SK-N-SH treated with all-trans-retinoic acid at 6 μM for 48 hours (cell line): ENCODE results near the gene SPECC1.

ENCODE experiments used
- ATAC-seq: fragments of 200-7000 bp; cut with Tn5 transposase; 3 replicates; pipeline ENCODE4 v1.9.1; 2020; ENCODE audit warnings: mild to moderate bottlenecking, moderate library complexity
- ARNTL ChIP-seq: fragments of 450-650 bp; formaldehyde crosslinking; IDR thresholded peaks from 2 replicates; pipeline ENCODE4 v1.5.0; 2020; ENCODE audit warnings: low read depth, mild to moderate bottlenecking, moderate library complexity, borderline replicate concordance
- BACH2 ChIP-seq: fragments of 250-450 bp; sonication (Bioruptor Pico); IDR thresholded peaks from 2 replicates; pipeline ENCODE4 v1.9.0; 2021; ENCODE audit warnings: mild to moderate bottlenecking, borderline replicate concordance
- CREB5 ChIP-seq: fragments of 250-450 bp; sonication (Bioruptor Pico); IDR thresholded peaks from 2 replicates; pipeline ENCODE4 v1.5.1; 2020; ENCODE audit warnings: low read depth, mild to moderate bottlenecking, moderate library complexity
- CSDC2 ChIP-seq: fragments of 250-450 bp; sonication (Bioruptor Pico); IDR thresholded peaks from 2 replicates; pipeline ENCODE4 v1.5.0; 2020; ENCODE audit warnings: mild to moderate bottlenecking, moderate library complexity
- ESRRG ChIP-seq: fragments of 250-450 bp; sonication (Bioruptor Pico); IDR thresholded peaks from 2 replicates; pipeline ENCODE4 v1.6.1; 2021; ENCODE audit warnings: mild to moderate bottlenecking
- GLIS3 ChIP-seq: fragments of 250-450 bp; sonication (Bioruptor Pico); IDR thresholded peaks from 2 replicates; pipeline ENCODE4 v1.5.0; 2020; ENCODE audit warnings: mild to moderate bottlenecking, moderate library complexity
- ISL1 ChIP-seq: fragments of 250-450 bp; sonication (Bioruptor Pico); IDR thresholded peaks from 2 replicates; pipeline ENCODE4 v2.1.2; 2022; ENCODE audit warnings: mild to moderate bottlenecking, moderate library complexity
- OSR1 ChIP-seq: fragments of 250-450 bp; sonication (Bioruptor Pico); IDR thresholded peaks from 2 replicates; pipeline ENCODE4 v1.8.0; 2022; ENCODE audit warnings: moderate library complexity, mild to moderate bottlenecking, inconsistent platforms
- PPARA ChIP-seq: fragments of 250-450 bp; sonication (Bioruptor Pico); IDR thresholded peaks from 2 replicates; pipeline ENCODE4 v1.5.0; 2020; ENCODE audit warnings: mild to moderate bottlenecking, borderline replicate concordance
- RARB ChIP-seq: fragments of 250-450 bp; sonication (Bioruptor Pico); IDR thresholded peaks from 2 replicates; pipeline ENCODE4 v1.8.0; 2021; ENCODE audit warnings: mild to moderate bottlenecking, moderate library complexity
- SNAI2 ChIP-seq: fragments of 250-450 bp; sonication (Bioruptor Pico); IDR thresholded peaks from 2 replicates; pipeline ENCODE4 v1.5.0; 2020; ENCODE audit warnings: mild to moderate bottlenecking, moderate library complexity
- TCF4 ChIP-seq: fragments of 250-450 bp; sonication (Bioruptor Pico); IDR thresholded peaks from 2 replicates; pipeline ENCODE4 v1.8.0; 2021; ENCODE audit warnings: mild to moderate bottlenecking, moderate library complexity, borderline replicate concordance
- TOX ChIP-seq: fragments of 250-450 bp; sonication (Bioruptor Pico); IDR thresholded peaks from 2 replicates; pipeline ENCODE4 v1.8.0; 2021; ENCODE audit warnings: mild to moderate bottlenecking, moderate library complexity, borderline replicate concordance
- ZC3H10 ChIP-seq: fragments of 250-450 bp; sonication (Bioruptor Pico); IDR thresholded peaks from 2 replicates; pipeline ENCODE4 v1.5.1; 2021; ENCODE audit warnings: mild to moderate bottlenecking, moderate library complexity
- ZFP3 ChIP-seq: fragments of 250-450 bp; sonication (Bioruptor Pico); IDR thresholded peaks from 2 replicates; pipeline ENCODE4 v1.5.0; 2020; ENCODE audit warnings: mild to moderate bottlenecking, moderate library complexity
- ZFP30 ChIP-seq: fragments of 450-650 bp; formaldehyde crosslinking; IDR thresholded peaks from 2 replicates; pipeline ENCODE4 v1.5.0; 2022; ENCODE audit warnings: mild to moderate bottlenecking, moderate library complexity
- ZNF565 ChIP-seq: fragments of 450-650 bp; formaldehyde crosslinking; conservative IDR thresholded peaks from 2 replicates; pipeline ENCODE4 v1.5.0; 2020; ENCODE audit warnings: low read depth, mild to moderate bottlenecking, moderate library complexity
- ZNF70 ChIP-seq: fragments of 450-650 bp; formaldehyde crosslinking; IDR thresholded peaks from 2 replicates; pipeline ENCODE4 v1.5.0; 2020; ENCODE audit warnings: mild to moderate bottlenecking, moderate library complexity
- ZNF8 ChIP-seq: fragments of 450-650 bp; formaldehyde crosslinking; IDR thresholded peaks from 2 replicates; pipeline ENCODE4 v1.5.0; 2020; ENCODE audit warnings: mild to moderate bottlenecking, moderate library complexity
- TF ChIP-seq, protein P1 (sequence below): fragments of 250-450 bp; sonication (Bioruptor Pico); IDR thresholded peaks from 2 replicates; pipeline ENCODE4 v1.5.0; 2020; ENCODE audit warnings: mild to moderate bottlenecking, moderate library complexity
- TF ChIP-seq, protein P2 (sequence below): fragments of 250-450 bp; sonication (Bioruptor Pico); IDR thresholded peaks from 2 replicates; pipeline ENCODE4 v1.8.0; 2020; ENCODE audit warnings: mild to moderate bottlenecking, moderate library complexity, borderline replicate concordance
- TF ChIP-seq, protein P3 (sequence below): fragments of 250-450 bp; sonication (Bioruptor Pico); IDR thresholded peaks from 2 replicates; pipeline ENCODE4 v1.5.1; 2021; ENCODE audit warnings: mild to moderate bottlenecking, moderate library complexity
- TF ChIP-seq, protein P4 (sequence below): fragments of 250-450 bp; sonication (Bioruptor Pico); IDR thresholded peaks from 2 replicates; pipeline ENCODE4 v1.8.0; 2021; ENCODE audit warnings: low read depth, mild to moderate bottlenecking, moderate library complexity, borderline replicate concordance

The SPECC1 gene

GRCh38 chr17:20203018-20203417, 193.9 kb downstream of the SPECC1 start:
- no peak for ATAC-seq
- TF ChIP-seq BACH2 (CRISPR knock-in tag) (no peak), PPARA (CRISPR knock-in tag) (no peak), ZFP30 (CRISPR knock-in tag) (no peak), CSDC2 (no peak), GLIS3 (CRISPR knock-in tag) (no peak), ZNF565 (CRISPR knock-in tag) (no peak), OSR1 (CRISPR knock-in tag) (no peak), ZC3H10 (CRISPR knock-in tag) (no peak), CREB5 (no peak), ESRRG (CRISPR knock-in tag) (no peak), TCF4 (CRISPR knock-in tag) (no peak), ZNF70 (CRISPR knock-in tag) (no peak)
- TF ChIP-seq, protein P1, sequence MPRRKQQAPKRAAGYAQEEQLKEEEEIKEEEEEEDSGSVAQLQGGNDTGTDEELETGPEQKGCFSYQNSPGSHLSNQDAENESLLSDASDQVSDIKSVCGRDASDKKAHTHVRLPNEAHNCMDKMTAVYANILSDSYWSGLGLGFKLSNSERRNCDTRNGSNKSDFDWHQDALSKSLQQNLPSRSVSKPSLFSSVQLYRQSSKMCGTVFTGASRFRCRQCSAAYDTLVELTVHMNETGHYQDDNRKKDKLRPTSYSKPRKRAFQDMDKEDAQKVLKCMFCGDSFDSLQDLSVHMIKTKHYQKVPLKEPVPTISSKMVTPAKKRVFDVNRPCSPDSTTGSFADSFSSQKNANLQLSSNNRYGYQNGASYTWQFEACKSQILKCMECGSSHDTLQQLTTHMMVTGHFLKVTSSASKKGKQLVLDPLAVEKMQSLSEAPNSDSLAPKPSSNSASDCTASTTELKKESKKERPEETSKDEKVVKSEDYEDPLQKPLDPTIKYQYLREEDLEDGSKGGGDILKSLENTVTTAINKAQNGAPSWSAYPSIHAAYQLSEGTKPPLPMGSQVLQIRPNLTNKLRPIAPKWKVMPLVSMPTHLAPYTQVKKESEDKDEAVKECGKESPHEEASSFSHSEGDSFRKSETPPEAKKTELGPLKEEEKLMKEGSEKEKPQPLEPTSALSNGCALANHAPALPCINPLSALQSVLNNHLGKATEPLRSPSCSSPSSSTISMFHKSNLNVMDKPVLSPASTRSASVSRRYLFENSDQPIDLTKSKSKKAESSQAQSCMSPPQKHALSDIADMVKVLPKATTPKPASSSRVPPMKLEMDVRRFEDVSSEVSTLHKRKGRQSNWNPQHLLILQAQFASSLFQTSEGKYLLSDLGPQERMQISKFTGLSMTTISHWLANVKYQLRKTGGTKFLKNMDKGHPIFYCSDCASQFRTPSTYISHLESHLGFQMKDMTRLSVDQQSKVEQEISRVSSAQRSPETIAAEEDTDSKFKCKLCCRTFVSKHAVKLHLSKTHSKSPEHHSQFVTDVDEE = no peak
- TF ChIP-seq, protein P2, sequence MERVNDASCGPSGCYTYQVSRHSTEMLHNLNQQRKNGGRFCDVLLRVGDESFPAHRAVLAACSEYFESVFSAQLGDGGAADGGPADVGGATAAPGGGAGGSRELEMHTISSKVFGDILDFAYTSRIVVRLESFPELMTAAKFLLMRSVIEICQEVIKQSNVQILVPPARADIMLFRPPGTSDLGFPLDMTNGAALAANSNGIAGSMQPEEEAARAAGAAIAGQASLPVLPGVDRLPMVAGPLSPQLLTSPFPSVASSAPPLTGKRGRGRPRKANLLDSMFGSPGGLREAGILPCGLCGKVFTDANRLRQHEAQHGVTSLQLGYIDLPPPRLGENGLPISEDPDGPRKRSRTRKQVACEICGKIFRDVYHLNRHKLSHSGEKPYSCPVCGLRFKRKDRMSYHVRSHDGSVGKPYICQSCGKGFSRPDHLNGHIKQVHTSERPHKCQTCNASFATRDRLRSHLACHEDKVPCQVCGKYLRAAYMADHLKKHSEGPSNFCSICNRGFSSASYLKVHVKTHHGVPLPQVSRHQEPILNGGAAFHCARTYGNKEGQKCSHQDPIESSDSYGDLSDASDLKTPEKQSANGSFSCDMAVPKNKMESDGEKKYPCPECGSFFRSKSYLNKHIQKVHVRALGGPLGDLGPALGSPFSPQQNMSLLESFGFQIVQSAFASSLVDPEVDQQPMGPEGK (CRISPR knock-in tag) = no peak
- TF ChIP-seq, all 23 proteins: peak for 0

GRCh38 chr17:20203761-20204263, 194.7 kb downstream of the SPECC1 start:
- no peak for ATAC-seq
- TF ChIP-seq ZFP3 (CRISPR knock-in tag) (no peak), PPARA (CRISPR knock-in tag) (no peak), ARNTL (CRISPR knock-in tag) (no peak), TCF4 (CRISPR knock-in tag) (no peak), TOX (CRISPR knock-in tag) (no peak), RARB (no peak), ISL1 (no peak), ZNF565 (CRISPR knock-in tag) (no peak), ZFP30 (CRISPR knock-in tag) (no peak), CSDC2 (no peak), OSR1 (CRISPR knock-in tag) (no peak), ZNF8 (CRISPR knock-in tag) (no peak), CREB5 (no peak), SNAI2 (CRISPR knock-in tag) (no peak), ESRRG (CRISPR knock-in tag) (no peak)
- TF ChIP-seq, protein P3, sequence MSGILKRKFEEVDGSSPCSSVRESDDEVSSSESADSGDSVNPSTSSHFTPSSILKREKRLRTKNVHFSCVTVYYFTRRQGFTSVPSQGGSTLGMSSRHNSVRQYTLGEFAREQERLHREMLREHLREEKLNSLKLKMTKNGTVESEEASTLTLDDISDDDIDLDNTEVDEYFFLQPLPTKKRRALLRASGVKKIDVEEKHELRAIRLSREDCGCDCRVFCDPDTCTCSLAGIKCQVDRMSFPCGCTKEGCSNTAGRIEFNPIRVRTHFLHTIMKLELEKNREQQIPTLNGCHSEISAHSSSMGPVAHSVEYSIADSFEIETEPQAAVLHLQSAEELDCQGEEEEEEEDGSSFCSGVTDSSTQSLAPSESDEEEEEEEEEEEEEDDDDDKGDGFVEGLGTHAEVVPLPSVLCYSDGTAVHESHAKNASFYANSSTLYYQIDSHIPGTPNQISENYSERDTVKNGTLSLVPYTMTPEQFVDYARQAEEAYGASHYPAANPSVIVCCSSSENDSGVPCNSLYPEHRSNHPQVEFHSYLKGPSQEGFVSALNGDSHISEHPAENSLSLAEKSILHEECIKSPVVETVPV = no peak
- TF ChIP-seq, protein P4, sequence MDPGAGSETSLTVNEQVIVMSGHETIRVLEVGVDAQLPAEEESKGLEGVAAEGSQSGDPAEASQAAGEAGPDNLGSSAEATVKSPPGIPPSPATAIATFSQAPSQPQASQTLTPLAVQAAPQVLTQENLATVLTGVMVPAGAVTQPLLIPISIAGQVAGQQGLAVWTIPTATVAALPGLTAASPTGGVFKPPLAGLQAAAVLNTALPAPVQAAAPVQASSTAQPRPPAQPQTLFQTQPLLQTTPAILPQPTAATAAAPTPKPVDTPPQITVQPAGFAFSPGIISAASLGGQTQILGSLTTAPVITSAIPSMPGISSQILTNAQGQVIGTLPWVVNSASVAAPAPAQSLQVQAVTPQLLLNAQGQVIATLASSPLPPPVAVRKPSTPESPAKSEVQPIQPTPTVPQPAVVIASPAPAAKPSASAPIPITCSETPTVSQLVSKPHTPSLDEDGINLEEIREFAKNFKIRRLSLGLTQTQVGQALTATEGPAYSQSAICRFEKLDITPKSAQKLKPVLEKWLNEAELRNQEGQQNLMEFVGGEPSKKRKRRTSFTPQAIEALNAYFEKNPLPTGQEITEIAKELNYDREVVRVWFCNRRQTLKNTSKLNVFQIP (CRISPR knock-in tag) = no peak
